OCI-LY3 (cell line): Measurements from ENCODE around the gene RBP4.

Experiments used
- EZH2phosphoT487 ChIP-seq: fragments of 200-600 bp; shearing (Covaris generic); IDR thresholded peaks from 2 replicates; pipeline ENCODE4 v1.6.1; 2018; ENCODE audit warnings: antibody characterized with exemption, mixed run types, low read depth
- TF ChIP-seq, protein P1 (sequence below): fragments of 200-600, 300-600 bp; sonication (generic); IDR thresholded peaks from 2 replicates; pipeline ENCODE4 v1.5.1; 2014; ENCODE audit warnings: antibody characterized with exemption, low read length, low read depth

DNA sequence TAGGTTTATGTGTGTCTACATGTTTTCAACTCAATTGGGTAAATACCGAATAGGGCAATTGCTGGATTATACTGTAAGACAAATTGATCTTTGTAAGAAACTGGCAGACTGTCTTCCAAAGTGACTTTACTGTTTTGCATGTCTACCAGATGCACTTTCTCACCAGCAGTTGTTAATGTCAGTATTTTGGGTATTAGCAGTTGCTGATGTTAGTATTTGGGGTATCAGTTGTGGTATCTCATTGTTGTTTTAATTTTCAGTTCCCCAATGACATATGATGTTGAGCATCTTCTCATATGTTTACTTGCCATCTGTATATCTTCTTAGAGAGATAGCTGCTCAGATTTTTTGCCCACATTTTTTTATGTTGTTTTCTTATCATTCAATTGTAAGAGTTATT lies 21.9 kb upstream of the RBP4 start:
- TF ChIP-seq, protein P1, sequence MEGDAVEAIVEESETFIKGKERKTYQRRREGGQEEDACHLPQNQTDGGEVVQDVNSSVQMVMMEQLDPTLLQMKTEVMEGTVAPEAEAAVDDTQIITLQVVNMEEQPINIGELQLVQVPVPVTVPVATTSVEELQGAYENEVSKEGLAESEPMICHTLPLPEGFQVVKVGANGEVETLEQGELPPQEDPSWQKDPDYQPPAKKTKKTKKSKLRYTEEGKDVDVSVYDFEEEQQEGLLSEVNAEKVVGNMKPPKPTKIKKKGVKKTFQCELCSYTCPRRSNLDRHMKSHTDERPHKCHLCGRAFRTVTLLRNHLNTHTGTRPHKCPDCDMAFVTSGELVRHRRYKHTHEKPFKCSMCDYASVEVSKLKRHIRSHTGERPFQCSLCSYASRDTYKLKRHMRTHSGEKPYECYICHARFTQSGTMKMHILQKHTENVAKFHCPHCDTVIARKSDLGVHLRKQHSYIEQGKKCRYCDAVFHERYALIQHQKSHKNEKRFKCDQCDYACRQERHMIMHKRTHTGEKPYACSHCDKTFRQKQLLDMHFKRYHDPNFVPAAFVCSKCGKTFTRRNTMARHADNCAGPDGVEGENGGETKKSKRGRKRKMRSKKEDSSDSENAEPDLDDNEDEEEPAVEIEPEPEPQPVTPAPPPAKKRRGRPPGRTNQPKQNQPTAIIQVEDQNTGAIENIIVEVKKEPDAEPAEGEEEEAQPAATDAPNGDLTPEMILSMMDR, result no peak
- no peak for TF ChIP-seq EZH2phosphoT487
